SK-N-SH treated with all-trans-retinoic acid at 6 μM for 48 hours (cell line): ENCODE measurements around the gene TRIM54.
"Not testable (repeated sequence)": the region's sequence is repeated elsewhere in the genome, so short reads cannot be mapped to it uniquely, and the experiment has no call there.

Source experiments
- ATAC-seq: fragments of 200-7000 bp; cut with Tn5 transposase; 3 replicates; pipeline ENCODE4 v1.9.1; 2020; ENCODE audit warnings: mild to moderate bottlenecking, moderate library complexity
- ESRRG ChIP-seq: fragments of 250-450 bp; sonication (Bioruptor Pico); IDR thresholded peaks from 2 replicates; pipeline ENCODE4 v1.6.1; 2021; ENCODE audit warnings: mild to moderate bottlenecking
- GLIS3 ChIP-seq: fragments of 250-450 bp; sonication (Bioruptor Pico); IDR thresholded peaks from 2 replicates; pipeline ENCODE4 v1.5.0; 2020; ENCODE audit warnings: mild to moderate bottlenecking, moderate library complexity
- OSR1 ChIP-seq: fragments of 250-450 bp; sonication (Bioruptor Pico); IDR thresholded peaks from 2 replicates; pipeline ENCODE4 v1.8.0; 2022; ENCODE audit warnings: moderate library complexity, mild to moderate bottlenecking, inconsistent platforms
- POU6F1 ChIP-seq: fragments of 250-450 bp; sonication (Bioruptor Pico); IDR thresholded peaks from 2 replicates; pipeline ENCODE4 v1.8.0; 2021; ENCODE audit warnings: low read depth, mild to moderate bottlenecking, moderate library complexity, borderline replicate concordance
- PPARA ChIP-seq: fragments of 250-450 bp; sonication (Bioruptor Pico); IDR thresholded peaks from 2 replicates; pipeline ENCODE4 v1.5.0; 2020; ENCODE audit warnings: mild to moderate bottlenecking, borderline replicate concordance
- RARB ChIP-seq: fragments of 250-450 bp; sonication (Bioruptor Pico); IDR thresholded peaks from 2 replicates; pipeline ENCODE4 v1.8.0; 2021; ENCODE audit warnings: mild to moderate bottlenecking, moderate library complexity
- SNAI2 ChIP-seq: fragments of 250-450 bp; sonication (Bioruptor Pico); IDR thresholded peaks from 2 replicates; pipeline ENCODE4 v1.5.0; 2020; ENCODE audit warnings: mild to moderate bottlenecking, moderate library complexity
- TCF4 ChIP-seq: fragments of 250-450 bp; sonication (Bioruptor Pico); IDR thresholded peaks from 2 replicates; pipeline ENCODE4 v1.8.0; 2021; ENCODE audit warnings: mild to moderate bottlenecking, moderate library complexity, borderline replicate concordance
- TOX ChIP-seq: fragments of 250-450 bp; sonication (Bioruptor Pico); IDR thresholded peaks from 2 replicates; pipeline ENCODE4 v1.8.0; 2021; ENCODE audit warnings: mild to moderate bottlenecking, moderate library complexity, borderline replicate concordance
- ZFP3 ChIP-seq: fragments of 250-450 bp; sonication (Bioruptor Pico); IDR thresholded peaks from 2 replicates; pipeline ENCODE4 v1.5.0; 2020; ENCODE audit warnings: mild to moderate bottlenecking, moderate library complexity
- ZFP30 ChIP-seq: fragments of 450-650 bp; formaldehyde crosslinking; IDR thresholded peaks from 2 replicates; pipeline ENCODE4 v1.5.0; 2022; ENCODE audit warnings: mild to moderate bottlenecking, moderate library complexity
- ZNF565 ChIP-seq: fragments of 450-650 bp; formaldehyde crosslinking; conservative IDR thresholded peaks from 2 replicates; pipeline ENCODE4 v1.5.0; 2020; ENCODE audit warnings: low read depth, mild to moderate bottlenecking, moderate library complexity
- ZNF70 ChIP-seq: fragments of 450-650 bp; formaldehyde crosslinking; IDR thresholded peaks from 2 replicates; pipeline ENCODE4 v1.5.0; 2020; ENCODE audit warnings: mild to moderate bottlenecking, moderate library complexity
- ZNF8 ChIP-seq: fragments of 450-650 bp; formaldehyde crosslinking; IDR thresholded peaks from 2 replicates; pipeline ENCODE4 v1.5.0; 2020; ENCODE audit warnings: mild to moderate bottlenecking, moderate library complexity
- TF ChIP-seq, protein P1 (sequence below): fragments of 250-450 bp; sonication (Bioruptor Pico); IDR thresholded peaks from 2 replicates; pipeline ENCODE4 v1.8.0; 2020; ENCODE audit warnings: mild to moderate bottlenecking, moderate library complexity, borderline replicate concordance
- TF ChIP-seq, protein P2 (sequence below): fragments of 250-450 bp; sonication (Bioruptor Pico); IDR thresholded peaks from 2 replicates; pipeline ENCODE4 v1.5.1; 2020; ENCODE audit warnings: low read depth, mild to moderate bottlenecking, moderate library complexity
- TF ChIP-seq, protein P3 (sequence below): fragments of 250-450 bp; sonication (Bioruptor Pico); IDR thresholded peaks from 2 replicates; pipeline ENCODE4 v1.5.0; 2020; ENCODE audit warnings: mild to moderate bottlenecking, moderate library complexity

TRIM54 gene

DNA sequence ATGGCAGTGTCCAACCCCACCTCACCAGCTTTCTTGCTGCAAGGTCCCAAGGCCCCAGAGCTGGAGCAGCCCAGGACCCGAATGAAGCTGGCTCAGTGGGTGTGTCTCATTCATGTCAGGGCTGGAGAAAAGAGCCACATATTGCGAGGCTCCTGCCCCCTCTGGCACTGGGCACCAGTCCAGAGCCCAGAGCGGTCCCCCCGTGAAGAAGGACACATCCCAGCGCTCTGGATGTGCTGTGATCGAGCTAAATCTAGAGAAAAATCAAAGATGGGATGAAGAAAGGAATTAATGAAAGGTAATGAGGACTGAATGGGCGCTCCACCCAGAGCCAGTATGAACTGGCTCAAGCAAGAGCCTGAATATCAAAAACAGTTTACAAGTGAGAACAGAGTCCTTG lies 53.9 kb downstream of the TRIM54 start (continued):
- TF ChIP-seq SNAI2 (CRISPR knock-in tag) (no peak), TOX (CRISPR knock-in tag) (no peak), ZFP3 (CRISPR knock-in tag) (no peak), ZNF8 (CRISPR knock-in tag) (no peak)
- TF ChIP-seq, protein P1, sequence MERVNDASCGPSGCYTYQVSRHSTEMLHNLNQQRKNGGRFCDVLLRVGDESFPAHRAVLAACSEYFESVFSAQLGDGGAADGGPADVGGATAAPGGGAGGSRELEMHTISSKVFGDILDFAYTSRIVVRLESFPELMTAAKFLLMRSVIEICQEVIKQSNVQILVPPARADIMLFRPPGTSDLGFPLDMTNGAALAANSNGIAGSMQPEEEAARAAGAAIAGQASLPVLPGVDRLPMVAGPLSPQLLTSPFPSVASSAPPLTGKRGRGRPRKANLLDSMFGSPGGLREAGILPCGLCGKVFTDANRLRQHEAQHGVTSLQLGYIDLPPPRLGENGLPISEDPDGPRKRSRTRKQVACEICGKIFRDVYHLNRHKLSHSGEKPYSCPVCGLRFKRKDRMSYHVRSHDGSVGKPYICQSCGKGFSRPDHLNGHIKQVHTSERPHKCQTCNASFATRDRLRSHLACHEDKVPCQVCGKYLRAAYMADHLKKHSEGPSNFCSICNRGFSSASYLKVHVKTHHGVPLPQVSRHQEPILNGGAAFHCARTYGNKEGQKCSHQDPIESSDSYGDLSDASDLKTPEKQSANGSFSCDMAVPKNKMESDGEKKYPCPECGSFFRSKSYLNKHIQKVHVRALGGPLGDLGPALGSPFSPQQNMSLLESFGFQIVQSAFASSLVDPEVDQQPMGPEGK = no peak

- ATAC-seq = no peak
These were observed 65.4 kb downstream of the TRIM54 start for GRCh38 chr2:27347641-27348040.

DNA sequence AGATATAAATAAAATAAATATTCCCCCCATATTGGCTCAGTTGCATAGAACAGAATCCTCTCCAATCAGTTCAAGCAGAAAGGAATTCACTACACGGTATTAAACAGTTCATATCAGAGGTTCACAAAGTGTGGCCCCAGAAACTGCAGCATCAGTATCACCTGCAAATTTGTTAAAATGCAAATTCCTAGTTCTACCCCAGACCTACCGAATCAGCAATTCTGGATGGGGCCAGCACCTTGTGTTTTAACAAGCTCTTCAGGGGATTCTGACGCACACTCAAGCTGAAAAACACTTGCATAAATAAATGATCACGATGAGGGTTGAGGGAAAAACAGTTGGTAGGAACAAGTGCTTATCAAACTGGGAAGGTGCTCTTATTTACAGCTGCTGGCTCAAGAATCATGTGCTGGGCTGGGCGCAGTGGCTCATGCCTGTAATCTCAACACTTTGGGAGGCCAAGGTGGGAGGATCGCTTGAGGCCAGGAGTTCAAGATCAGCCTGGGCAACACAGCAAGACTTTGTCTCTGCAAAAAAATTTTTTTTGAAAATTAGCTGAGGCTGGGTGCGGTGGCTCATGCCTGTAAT lies 68.0 kb downstream of the TRIM54 start:
- TF ChIP-seq ZFP30 (no peak), ZFP3 (CRISPR knock-in tag) (no peak), ZNF565 (CRISPR knock-in tag) (no peak), ESRRG (CRISPR knock-in tag) (no peak)
- TF ChIP-seq, protein P1 = no peak

More at GRCh38 chr2:27347641-27348040, 65.4 kb downstream of the TRIM54 start:
- no peak for TF ChIP-seq SNAI2 (CRISPR knock-in tag)
- no peak for TF ChIP-seq ZNF565 (CRISPR knock-in tag)
- no peak for TF ChIP-seq OSR1 (CRISPR knock-in tag)
- no peak for TF ChIP-seq RARB
- no peak for TF ChIP-seq TCF4 (CRISPR knock-in tag)
- TF ChIP-seq, protein P2, sequence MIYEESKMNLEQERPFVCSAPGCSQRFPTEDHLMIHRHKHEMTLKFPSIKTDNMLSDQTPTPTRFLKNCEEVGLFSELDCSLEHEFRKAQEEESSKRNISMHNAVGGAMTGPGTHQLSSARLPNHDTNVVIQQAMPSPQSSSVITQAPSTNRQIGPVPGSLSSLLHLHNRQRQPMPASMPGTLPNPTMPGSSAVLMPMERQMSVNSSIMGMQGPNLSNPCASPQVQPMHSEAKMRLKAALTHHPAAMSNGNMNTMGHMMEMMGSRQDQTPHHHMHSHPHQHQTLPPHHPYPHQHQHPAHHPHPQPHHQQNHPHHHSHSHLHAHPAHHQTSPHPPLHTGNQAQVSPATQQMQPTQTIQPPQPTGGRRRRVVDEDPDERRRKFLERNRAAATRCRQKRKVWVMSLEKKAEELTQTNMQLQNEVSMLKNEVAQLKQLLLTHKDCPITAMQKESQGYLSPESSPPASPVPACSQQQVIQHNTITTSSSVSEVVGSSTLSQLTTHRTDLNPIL (CRISPR knock-in tag) = no peak
- TF ChIP-seq, protein P3, sequence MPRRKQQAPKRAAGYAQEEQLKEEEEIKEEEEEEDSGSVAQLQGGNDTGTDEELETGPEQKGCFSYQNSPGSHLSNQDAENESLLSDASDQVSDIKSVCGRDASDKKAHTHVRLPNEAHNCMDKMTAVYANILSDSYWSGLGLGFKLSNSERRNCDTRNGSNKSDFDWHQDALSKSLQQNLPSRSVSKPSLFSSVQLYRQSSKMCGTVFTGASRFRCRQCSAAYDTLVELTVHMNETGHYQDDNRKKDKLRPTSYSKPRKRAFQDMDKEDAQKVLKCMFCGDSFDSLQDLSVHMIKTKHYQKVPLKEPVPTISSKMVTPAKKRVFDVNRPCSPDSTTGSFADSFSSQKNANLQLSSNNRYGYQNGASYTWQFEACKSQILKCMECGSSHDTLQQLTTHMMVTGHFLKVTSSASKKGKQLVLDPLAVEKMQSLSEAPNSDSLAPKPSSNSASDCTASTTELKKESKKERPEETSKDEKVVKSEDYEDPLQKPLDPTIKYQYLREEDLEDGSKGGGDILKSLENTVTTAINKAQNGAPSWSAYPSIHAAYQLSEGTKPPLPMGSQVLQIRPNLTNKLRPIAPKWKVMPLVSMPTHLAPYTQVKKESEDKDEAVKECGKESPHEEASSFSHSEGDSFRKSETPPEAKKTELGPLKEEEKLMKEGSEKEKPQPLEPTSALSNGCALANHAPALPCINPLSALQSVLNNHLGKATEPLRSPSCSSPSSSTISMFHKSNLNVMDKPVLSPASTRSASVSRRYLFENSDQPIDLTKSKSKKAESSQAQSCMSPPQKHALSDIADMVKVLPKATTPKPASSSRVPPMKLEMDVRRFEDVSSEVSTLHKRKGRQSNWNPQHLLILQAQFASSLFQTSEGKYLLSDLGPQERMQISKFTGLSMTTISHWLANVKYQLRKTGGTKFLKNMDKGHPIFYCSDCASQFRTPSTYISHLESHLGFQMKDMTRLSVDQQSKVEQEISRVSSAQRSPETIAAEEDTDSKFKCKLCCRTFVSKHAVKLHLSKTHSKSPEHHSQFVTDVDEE (CRISPR knock-in tag) = no peak
- TF ChIP-seq ZNF70 = no peak

GRCh38 chr2:27351802-27352598 lies 69.8 kb downstream of the TRIM54 start:
- no peak for ATAC-seq
- TF ChIP-seq POU6F1 (CRISPR knock-in tag) (no peak), PPARA (CRISPR knock-in tag) (no peak), ZFP3 (CRISPR knock-in tag) (no peak), GLIS3 (no peak), ZFP30 (no peak), ESRRG (CRISPR knock-in tag) (no peak), TCF4 (CRISPR knock-in tag) (no peak), TOX (CRISPR knock-in tag) (no peak)
- TF ChIP-seq, protein P2 (CRISPR knock-in tag) = no peak
- TF ChIP-seq, protein P1 = no peak

More for the DNA sequence above, 68.0 kb downstream of the TRIM54 start:
- no peak for ATAC-seq

GRCh38 chr2:27353386-27353761 lies 71.1 kb downstream of the TRIM54 start:
- ATAC-seq = not testable (repeated sequence)
